ENCODE results near the gene MYO7A. TPM values are rescaled to one million over a fixed set of nuclear protein-coding genes. Genes with fewer than 3 reads are reported as not detected.

MYO7A gene
- total and polyA plus RNA-seq, 2 donors (not counting 3 experiments of a cell fraction or from before 2014, with no cell fraction given): 1.3 to 3.6 TPM

DNA sequence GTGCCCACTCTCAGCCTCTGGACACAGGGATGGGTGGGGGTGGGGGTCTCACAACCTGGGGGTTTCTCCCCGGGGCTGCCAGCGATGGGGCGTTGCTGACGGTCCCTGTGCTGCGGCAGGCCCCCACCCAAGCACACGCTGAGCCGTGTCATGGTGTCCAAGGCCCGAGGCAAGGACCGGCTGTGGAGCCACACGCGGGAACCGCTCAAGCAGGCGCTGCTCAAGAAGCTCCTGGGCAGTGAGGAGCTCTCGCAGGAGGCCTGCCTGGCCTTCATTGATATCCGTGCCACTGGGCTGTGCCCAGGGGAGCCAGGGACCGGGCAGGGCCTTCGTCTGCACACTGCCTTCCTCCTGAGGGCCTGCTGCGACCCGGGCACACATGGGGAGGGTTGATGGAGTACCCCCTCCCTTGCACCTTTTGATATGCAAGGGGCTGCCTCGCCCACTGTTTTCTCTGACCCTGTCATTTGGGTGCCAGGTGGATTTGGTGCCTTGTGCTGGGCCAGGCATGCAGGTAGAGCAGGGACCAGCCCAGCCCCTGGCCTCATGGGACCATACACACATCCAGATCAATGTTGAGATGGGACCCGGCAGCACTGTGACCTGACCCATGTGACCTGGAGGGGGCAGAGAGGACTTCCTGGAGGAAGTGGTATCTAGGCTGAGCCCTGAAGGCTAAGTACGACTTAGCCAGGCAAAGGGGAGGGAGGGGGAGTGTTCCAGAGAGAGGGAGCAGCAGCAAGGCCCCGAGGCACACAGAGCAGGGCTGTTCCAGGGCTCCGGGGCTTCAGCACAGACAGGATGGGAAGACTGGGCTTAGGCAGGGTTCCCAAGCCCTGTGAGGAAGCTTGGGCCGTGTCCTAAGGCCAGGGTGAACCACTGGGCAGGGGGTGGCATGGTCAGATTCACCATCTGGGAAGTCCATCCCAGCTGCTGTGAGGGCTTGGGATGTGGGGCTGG, 75.2 kb downstream of the MYO7A start:
- POLR2A ChIA-PET: no interaction called here
- H4K20me1 ChIP-seq (replicated peaks; ENCODE audit: control insufficient read depth, extremely low read depth, insufficient read depth, low read length): no peaks in the 10 kb centered on the region
- no peaks in the 10 kb centered on the region for H3K9me3 ChIP-seq (replicated peaks; ENCODE audit: control insufficient read depth, insufficient read depth, low read length)
- H3K9me1 ChIP-seq (replicated peaks; ENCODE audit: control insufficient read depth, extremely low read depth, insufficient read depth, low read length): no peaks in the 10 kb centered on the region
- H3K4me1 ChIP-seq (ENCODE audit: control insufficient read depth, extremely low read depth, insufficient read depth, low read length): no peaks in the 10 kb centered on the region
- CTCF ChIA-PET: interaction anchor here (1.4 to 2.8 kb wide), 4 partner anchors 7 to 345 kb away, joined by 3 to 17 read pairs (median 10); no protein-coding TSS in a partner anchor
- TF ChIP-seq EZH2 (IDR thresholded peaks at IDR 0.05; ENCODE audit: borderline replicate concordance, low read depth, low read length, severe bottlenecking): no peak
- TF ChIP-seq POLR2AphosphoS5 (IDR thresholded peaks at IDR 0.05; ENCODE audit: insufficient read depth, low read depth, low read length): no peak
- TF ChIP-seq FOS (IDR thresholded peaks at IDR 0.05; ENCODE audit: borderline replicate concordance, insufficient read depth, low read length): no peak
- no peak for TF ChIP-seq MAX (IDR thresholded peaks at IDR 0.05; ENCODE audit: insufficient read depth, insufficient read length)
- no peak for TF ChIP-seq MYC (IDR thresholded peaks at IDR 0.05; ENCODE audit: low read depth, low read length)
- no peak for TF ChIP-seq POLR2A (IDR thresholded peaks at IDR 0.05; ENCODE audit: low read depth, low read length)
- TF ChIP-seq JUN (IDR thresholded peaks at IDR 0.05; ENCODE audit: borderline replicate concordance, insufficient read depth, insufficient read length, low read depth): no peak
- TF ChIP-seq, protein P1, sequence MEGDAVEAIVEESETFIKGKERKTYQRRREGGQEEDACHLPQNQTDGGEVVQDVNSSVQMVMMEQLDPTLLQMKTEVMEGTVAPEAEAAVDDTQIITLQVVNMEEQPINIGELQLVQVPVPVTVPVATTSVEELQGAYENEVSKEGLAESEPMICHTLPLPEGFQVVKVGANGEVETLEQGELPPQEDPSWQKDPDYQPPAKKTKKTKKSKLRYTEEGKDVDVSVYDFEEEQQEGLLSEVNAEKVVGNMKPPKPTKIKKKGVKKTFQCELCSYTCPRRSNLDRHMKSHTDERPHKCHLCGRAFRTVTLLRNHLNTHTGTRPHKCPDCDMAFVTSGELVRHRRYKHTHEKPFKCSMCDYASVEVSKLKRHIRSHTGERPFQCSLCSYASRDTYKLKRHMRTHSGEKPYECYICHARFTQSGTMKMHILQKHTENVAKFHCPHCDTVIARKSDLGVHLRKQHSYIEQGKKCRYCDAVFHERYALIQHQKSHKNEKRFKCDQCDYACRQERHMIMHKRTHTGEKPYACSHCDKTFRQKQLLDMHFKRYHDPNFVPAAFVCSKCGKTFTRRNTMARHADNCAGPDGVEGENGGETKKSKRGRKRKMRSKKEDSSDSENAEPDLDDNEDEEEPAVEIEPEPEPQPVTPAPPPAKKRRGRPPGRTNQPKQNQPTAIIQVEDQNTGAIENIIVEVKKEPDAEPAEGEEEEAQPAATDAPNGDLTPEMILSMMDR (IDR thresholded peaks at IDR 0.05; ENCODE audit: extremely low read depth in 1 of 2, insufficient read depth in 1 of 2, low read depth in 1 of 2, low read length in 2 of 2): no peak
- no peak for TF ChIP-seq GATA2 (IDR thresholded peaks at IDR 0.05; ENCODE audit: insufficient read depth, insufficient read length, low read depth, low read length)
- H2AFZ ChIP-seq (ENCODE audit: low read depth, low read length): no peak overlapping the region
- H3K4me3 ChIP-seq (replicated peaks in 1 of 3; ENCODE audit: insufficient read depth in 1 of 3, low read depth in 1 of 3, low read length in 3 of 3): no peak overlapping the region
- FAIRE-seq (no peak), DNase-seq (ENCODE audit: low read depth, low spot score) (no peak)
- H3K27me3 ChIP-seq (ENCODE audit: control insufficient read depth in 2 of 2, insufficient read depth in 2 of 2, low read length in 2 of 2): no peaks in the 10 kb centered on the region
- H3K27ac ChIP-seq (ENCODE audit: insufficient read depth, low read depth, low read length): no peak overlapping the region
- no TSS peak for BruUV-seq (replicated peaks)
- no peaks in the 10 kb centered on the region for H3K36me3 ChIP-seq (ENCODE audit: control insufficient read depth in 2 of 2, extremely low read depth in 1 of 2, insufficient read depth in 2 of 2, low read length in 2 of 2)
- no peak overlapping the region for H3K9ac ChIP-seq (replicated peaks; ENCODE audit: extremely low read depth, insufficient read depth, low read length)
- no peak overlapping the region for H3K4me2 ChIP-seq (ENCODE audit: insufficient read depth, low read length)
- dilution Hi-C loops (cut with MboI; ENCODE audit: extremely low pct_ligation_motif_present, low sequenced_read_pairs): no loop called here
- intact Hi-C loops (cut with micrococcal nuclease): no loop called here
- no peaks in the 10 kb centered on the region for H3K79me2 ChIP-seq (ENCODE audit: control insufficient read depth, insufficient read depth, low read length)

All from endothelial cell of umbilical vein (primary cell).